GM12878 (cell line): ENCODE results near the gene ZNF335. TPM values are rescaled to one million over a fixed set of nuclear protein-coding genes. Genes with fewer than 3 reads are reported as not detected.

Experiments
- ATAC-seq: fragments of 200-7000 bp; cut with Tn5 transposase; 3 replicates; pipeline ENCODE4 v1.9.1; 2020; ENCODE audit warnings: mild to moderate bottlenecking, moderate library complexity
- BruUV-seq: library from RNA; stranded (reverse); fragments of 400-500 nt; replicated peaks from 2 replicates; lab custom pipeline; 2021; lab: Mats Ljungman, UMichigan
- CTCF ChIA-PET: fragments of 300-600 bp; sonication (Branson Sonifier 250); formaldehyde crosslinking; extraction: SDS; loops from one replicate; lab custom pipeline; 2021; ENCODE audit warnings: inconsistent platforms; lab: Yijun Ruan, JAX
- POLR2A ChIA-PET: fragments of 350-600 bp; formaldehyde crosslinking; extraction: SDS; loops from one replicate; lab custom pipeline; 2021; ENCODE audit warnings: inconsistent platforms; lab: Charles Lee
- RAD21 ChIA-PET: fragments of 300-600 bp; sonication (Branson Sonifier 250); formaldehyde crosslinking; loops from one replicate; lab custom pipeline; 2023; ENCODE audit warnings: antibody characterized with exemption; ENCODE audit not compliant: unreplicated experiment; lab: Charles Lee
- SMC1A ChIA-PET: fragments of 300-600 bp; sonication (Branson Sonifier 250); formaldehyde crosslinking; loops from one replicate; lab custom pipeline; 2023; ENCODE audit not compliant: unreplicated experiment, uncharacterized antibody; lab: Charles Lee
- DNase-seq: peaks from one replicate; pipeline ENCODE4 v3.0.0-alpha.2; 2011; ENCODE audit warnings: low read depth, low spot score
- FAIRE-seq: peaks from 3 replicates; lab custom pipeline; 2011; peaks lifted over from hg19 to GRCh38; lab: Jason Lieb, UNC
- H2AFZ ChIP-seq: 2 replicates; pipeline ENCODE4 v1.6.0; 2011; ENCODE audit warnings: low read depth, low read length, control low read depth; ENCODE audit not compliant: control insufficient read depth
- H3K27ac ChIP-seq: 2 replicates; pipeline ENCODE4 v1.5.1; 2011; ENCODE audit warnings: control low read depth; ENCODE audit not compliant: control insufficient read depth, insufficient read depth
- H3K27me3 ChIP-seq, 2 experiments: replicated peaks in 1 of 2; 2 replicates each; pipeline versions ENCODE4 v1.6.0 to v1.6.1; 2011; ENCODE audit warnings: low read length in 1 of 2; ENCODE audit not compliant: control insufficient read depth in 2 of 2, insufficient read depth in 2 of 2
- H3K36me3 ChIP-seq, 2 experiments: 2 replicates each; pipeline ENCODE4 v1.5.1; 2011; ENCODE audit warnings: low read length in 1 of 2; ENCODE audit not compliant: control insufficient read depth in 2 of 2, insufficient read depth in 2 of 2
- H3K4me1 ChIP-seq: 2 replicates; pipeline ENCODE4 v1.6.1; 2011; ENCODE audit warnings: mild to moderate bottlenecking, low read length, moderate library complexity, mixed read lengths; ENCODE audit not compliant: control insufficient read depth, insufficient read depth
- H3K4me2 ChIP-seq: 2 replicates; pipeline ENCODE4 v1.6.0; 2011; ENCODE audit warnings: control low read depth; ENCODE audit not compliant: control insufficient read depth, insufficient read depth
- H3K4me3 ChIP-seq: fragments of 200-600 bp; sonication (generic); 2 replicates; pipeline ENCODE4 v1.5.1; 2016
- H3K79me2 ChIP-seq: 2 replicates; pipeline ENCODE4 v1.6.0; 2011; ENCODE audit warnings: low read length; ENCODE audit not compliant: control insufficient read depth, insufficient read depth
- H3K9ac ChIP-seq: 2 replicates; pipeline ENCODE4 v1.8.0; 2011; ENCODE audit warnings: low read length, control low read depth, mixed read lengths; ENCODE audit not compliant: control insufficient read depth, insufficient read depth
- H3K9me3 ChIP-seq: replicated peaks from 3 replicates; pipeline ENCODE4 v1.5.1; 2011; ENCODE audit warnings: mild to moderate bottlenecking, low read length; ENCODE audit not compliant: control insufficient read depth, insufficient read depth
- H4K20me1 ChIP-seq: 2 replicates; pipeline ENCODE4 v1.6.0; 2011; ENCODE audit not compliant: control insufficient read depth, insufficient read depth
- JUNB ChIP-seq: IDR thresholded peaks from 2 replicates; pipeline ENCODE4 v1.6.1; 2016; ENCODE audit warnings: antibody characterized with exemption, mild to moderate bottlenecking
- MTA2 ChIP-seq: fragments of 450-650 bp; IDR thresholded peaks from 2 replicates; pipeline ENCODE4 v1.6.1; 2016; ENCODE audit warnings: low read depth, mild to moderate bottlenecking, moderate library complexity
- POLR2AphosphoS2 ChIP-seq: IDR thresholded peaks from 2 replicates; pipeline ENCODE4 v1.6.1; 2011; ENCODE audit warnings: low read depth, mild to moderate bottlenecking, low read length, improper control_type of control experiment, moderate library complexity
- RAD51 ChIP-seq: fragments of 450-650 bp; IDR thresholded peaks from 2 replicates; pipeline ENCODE4 v1.6.1; 2016; ENCODE audit warnings: moderate library complexity, mild to moderate bottlenecking, inconsistent platforms
- RUNX3 ChIP-seq: IDR thresholded peaks from 2 replicates; pipeline ENCODE4 v1.6.1; 2012; ENCODE audit warnings: low read length, inconsistent platforms
- ZNF384 ChIP-seq: IDR thresholded peaks from 2 replicates; pipeline ENCODE4 v1.6.1; 2012; ENCODE audit warnings: low read depth, mild to moderate bottlenecking, low read length, improper control_type of control experiment, borderline replicate concordance
- WGBS: methylation state at CpG from one replicate; pipeline ENCODE4 v1.1.6; 2016; ENCODE audit warnings: low lambda C conversion rate; ENCODE audit not compliant: insufficient replicate concordance, insufficient coverage; ENCODE audit errors: missing lambda C conversion rate; 5-methylcytosine and 5-hydroxymethylcytosine counted together
- in situ Hi-C: fragments of 300-500 bp; cut with MboI; formaldehyde crosslinking; loops from 9 replicates; pipeline ENCODE4 v1.14.3; 2018; ENCODE audit warnings: mixed read lengths
- intact Hi-C: fragments of 100-400 bp; cut with micrococcal nuclease; formaldehyde crosslinking; loops from one replicate; pipeline ENCODE4 v1.14.2; 2022; ENCODE audit not compliant: unreplicated experiment
- polyA plus RNA-seq, 11 experiments: library from polyadenylated mRNA; depleted of rRNA in 4 of 11; unstranded in 6 of 11; stranded (reverse) in 5 of 11; fragments of >200 nt; fragmentation: Nextera tagmentation in 4 of 11; fragmentation: Illumina TruSeq in 1 of 11; extraction: Ambion mirVana in 4 of 11; extraction: Trizol in 1 of 11; gene quantifications; 1 replicate in 1 of 11; 2 replicates in 10 of 11; pipeline versions ENCODE4 v1.2.1 to v1.2.3, GENCODE V29; 2011 to 2016; ENCODE audit warnings: inconsistent platforms in 2 of 11, missing spikeins in 2 of 11, low read depth in 1 of 11
- total RNA-seq, 4 experiments: library from RNA; depleted of rRNA in 3 of 4; stranded (reverse); fragments of >200 nt in 3 of 4; fragmentation: Illumina TruSeq in 1 of 4; extraction: Trizol in 1 of 4; gene quantifications; 2 replicates each; pipeline versions ENCODE4 v1.2.1 to v1.2.3, GENCODE V29; 2013 to 2021
- TF ChIP-seq, protein P1 (sequence below): IDR thresholded peaks from 2 replicates; pipeline ENCODE4 v1.6.1; 2012; ENCODE audit warnings: low read depth, low read length, improper control_type of control experiment
- TF ChIP-seq, protein P2 (sequence below): IDR thresholded peaks from 2 replicates; pipeline ENCODE4 v1.6.1; 2012; ENCODE audit warnings: mild to moderate bottlenecking, low read depth, low read length
- TF ChIP-seq, protein P3 (sequence below): fragments of 450-650 bp; formaldehyde crosslinking; IDR thresholded peaks from 2 replicates; pipeline ENCODE4 v1.4.0; 2022; ENCODE audit warnings: mild to moderate bottlenecking, moderate library complexity

Gene ZNF335
- total and polyA plus RNA-seq, 10 of the 15 experiments (the other 5 are each of a cell fraction or from before 2014, with no cell fraction given): 0.74 to 30.1 (median 14.5) TPM

DNA sequence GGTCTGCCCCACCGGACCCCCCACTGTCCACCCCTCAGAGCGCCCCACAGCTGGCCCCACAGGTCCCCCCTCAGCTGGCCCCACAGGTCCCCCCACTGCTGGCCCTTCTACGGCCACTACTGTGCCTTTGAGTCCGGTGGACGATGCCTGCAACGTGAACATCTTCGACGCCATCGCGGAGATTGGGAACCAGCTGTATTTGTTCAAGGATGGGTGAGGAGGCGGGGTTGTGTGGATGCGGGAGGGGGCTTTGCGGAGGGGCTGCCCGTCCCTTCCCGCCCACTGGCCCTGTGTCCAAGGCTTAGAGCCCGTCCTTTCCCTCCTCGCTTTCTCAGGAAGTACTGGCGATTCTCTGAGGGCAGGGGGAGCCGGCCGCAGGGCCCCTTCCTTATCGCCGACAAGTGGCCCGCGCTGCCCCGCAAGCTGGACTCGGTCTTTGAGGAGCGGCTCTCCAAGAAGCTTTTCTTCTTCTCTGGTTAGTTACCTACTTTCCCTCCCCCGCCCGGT, 41.4 kb upstream of the ZNF335 start:
- peaks cover 11 to 12% of the 10 kb centered on the region in 2 experiments; a peak in 3 of 4 replicates for H3K27me3 ChIP-seq
- no peak for FAIRE-seq
- no TSS peak for BruUV-seq
- no peak overlapping the region for H3K9ac ChIP-seq
- no peaks in the 10 kb centered on the region; the same call in 2 of the 3 replicates for H3K9me3 ChIP-seq
- ChIA-PET RAD21 (interaction anchor here (0.7 to 6.6 kb wide), 8 partner anchors 9 to 79 kb away, joined by 3 to 66 read pairs (median 7); partner anchors contain the start of gene PCIF1), CTCF (interaction anchor here (0.6 to 11.5 kb wide), 25 partner anchors 9 to 803 kb away, joined by 3 to 190 read pairs (median 5); partner anchors contain the start of genes PCIF1 and ZSWIM1)
- no peaks in the 10 kb centered on the region for H3K36me3 ChIP-seq
- TF ChIP-seq RUNX3 (no peak), JUNB (no peak), ZNF384 (no peak), MTA2 (no peak), RAD51 (no peak), POLR2AphosphoS2 (no peak)
- TF ChIP-seq, protein P1, sequence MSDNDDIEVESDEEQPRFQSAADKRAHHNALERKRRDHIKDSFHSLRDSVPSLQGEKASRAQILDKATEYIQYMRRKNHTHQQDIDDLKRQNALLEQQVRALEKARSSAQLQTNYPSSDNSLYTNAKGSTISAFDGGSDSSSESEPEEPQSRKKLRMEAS: no peak
- TF ChIP-seq, protein P2, sequence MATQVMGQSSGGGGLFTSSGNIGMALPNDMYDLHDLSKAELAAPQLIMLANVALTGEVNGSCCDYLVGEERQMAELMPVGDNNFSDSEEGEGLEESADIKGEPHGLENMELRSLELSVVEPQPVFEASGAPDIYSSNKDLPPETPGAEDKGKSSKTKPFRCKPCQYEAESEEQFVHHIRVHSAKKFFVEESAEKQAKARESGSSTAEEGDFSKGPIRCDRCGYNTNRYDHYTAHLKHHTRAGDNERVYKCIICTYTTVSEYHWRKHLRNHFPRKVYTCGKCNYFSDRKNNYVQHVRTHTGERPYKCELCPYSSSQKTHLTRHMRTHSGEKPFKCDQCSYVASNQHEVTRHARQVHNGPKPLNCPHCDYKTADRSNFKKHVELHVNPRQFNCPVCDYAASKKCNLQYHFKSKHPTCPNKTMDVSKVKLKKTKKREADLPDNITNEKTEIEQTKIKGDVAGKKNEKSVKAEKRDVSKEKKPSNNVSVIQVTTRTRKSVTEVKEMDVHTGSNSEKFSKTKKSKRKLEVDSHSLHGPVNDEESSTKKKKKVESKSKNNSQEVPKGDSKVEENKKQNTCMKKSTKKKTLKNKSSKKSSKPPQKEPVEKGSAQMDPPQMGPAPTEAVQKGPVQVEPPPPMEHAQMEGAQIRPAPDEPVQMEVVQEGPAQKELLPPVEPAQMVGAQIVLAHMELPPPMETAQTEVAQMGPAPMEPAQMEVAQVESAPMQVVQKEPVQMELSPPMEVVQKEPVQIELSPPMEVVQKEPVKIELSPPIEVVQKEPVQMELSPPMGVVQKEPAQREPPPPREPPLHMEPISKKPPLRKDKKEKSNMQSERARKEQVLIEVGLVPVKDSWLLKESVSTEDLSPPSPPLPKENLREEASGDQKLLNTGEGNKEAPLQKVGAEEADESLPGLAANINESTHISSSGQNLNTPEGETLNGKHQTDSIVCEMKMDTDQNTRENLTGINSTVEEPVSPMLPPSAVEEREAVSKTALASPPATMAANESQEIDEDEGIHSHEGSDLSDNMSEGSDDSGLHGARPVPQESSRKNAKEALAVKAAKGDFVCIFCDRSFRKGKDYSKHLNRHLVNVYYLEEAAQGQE: no peak
- TF ChIP-seq, protein P3, sequence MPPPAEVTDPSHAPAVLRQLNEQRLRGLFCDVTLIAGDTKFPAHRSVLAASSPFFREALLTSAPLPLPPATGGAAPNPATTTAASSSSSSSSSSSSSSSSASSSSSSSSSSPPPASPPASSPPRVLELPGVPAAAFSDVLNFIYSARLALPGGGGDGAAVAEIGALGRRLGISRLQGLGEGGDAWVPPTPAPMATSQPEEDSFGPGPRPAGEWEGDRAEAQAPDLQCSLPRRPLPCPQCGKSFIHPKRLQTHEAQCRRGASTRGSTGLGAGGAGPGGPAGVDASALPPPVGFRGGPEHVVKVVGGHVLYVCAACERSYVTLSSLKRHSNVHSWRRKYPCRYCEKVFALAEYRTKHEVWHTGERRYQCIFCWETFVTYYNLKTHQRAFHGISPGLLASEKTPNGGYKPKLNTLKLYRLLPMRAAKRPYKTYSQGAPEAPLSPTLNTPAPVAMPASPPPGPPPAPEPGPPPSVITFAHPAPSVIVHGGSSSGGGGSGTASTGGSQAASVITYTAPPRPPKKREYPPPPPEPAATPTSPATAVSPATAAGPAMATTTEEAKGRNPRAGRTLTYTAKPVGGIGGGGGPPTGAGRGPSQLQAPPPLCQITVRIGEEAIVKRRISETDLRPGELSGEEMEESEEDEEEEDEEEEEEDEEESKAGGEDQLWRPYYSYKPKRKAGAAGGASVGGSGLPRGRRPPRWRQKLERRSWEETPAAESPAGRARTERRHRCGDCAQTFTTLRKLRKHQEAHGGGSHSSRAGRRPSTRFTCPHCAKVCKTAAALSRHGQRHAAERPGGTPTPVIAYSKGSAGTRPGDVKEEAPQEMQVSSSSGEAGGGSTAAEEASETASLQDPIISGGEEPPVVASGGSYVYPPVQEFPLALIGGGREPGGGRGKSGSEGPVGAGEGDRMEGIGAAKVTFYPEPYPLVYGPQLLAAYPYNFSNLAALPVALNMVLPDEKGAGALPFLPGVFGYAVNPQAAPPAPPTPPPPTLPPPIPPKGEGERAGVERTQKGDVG (CRISPR knock-in tag): no peak
- TF ChIP-seq, all 136 proteins: peak for 0
- Histone ChIP-seq H3K4me3 (no peak overlapping the region), H2AFZ (no peak overlapping the region), H4K20me1 (no peaks in the 10 kb centered on the region), H3K4me1 (peaks cover 16% of the 10 kb centered on the region), H3K4me2 (0 out of 2 replicates have a peak overlapping the region, but pooled peaks have one; percentile 3), H3K27ac (no peak overlapping the region), H3K79me2 (no peaks in the 10 kb centered on the region)
- ATAC-seq: no peak
- ChIA-PET POLR2A (interaction anchor here (0.7 kb wide), 1 partner anchor 104 kb away, joined by 6 read pairs; no protein-coding TSS in a partner anchor), SMC1A (interaction anchor here (0.6 to 2.0 kb wide), 9 partner anchors 15 to 472 kb away, joined by 3 to 12 read pairs (median 4); no protein-coding TSS in a partner anchor)
- no peak for DNase-seq
- WGBS: 37% methylated on average over 28 of the region's 29 CpGs
- in situ Hi-C loops: no loop called here
- intact Hi-C loops: loop anchor here (5.0 kb wide), 1 partner anchor 41 kb away; the partner anchor contains the start of gene ZNF335
